H1 (cell line): Measurements from ENCODE around the gene CRNKL1. TPM values are rescaled to one million over a fixed set of nuclear protein-coding genes. Genes with fewer than 3 reads are reported as not detected.

Experiments used
- CTCF ChIA-PET: fragments of 300-600 bp; sonication (Branson Sonifier 250); formaldehyde crosslinking; loops from one replicate; lab custom pipeline; 2021; ENCODE audit not compliant: partially characterized antibody; lab: Charles Lee
- POLR2A ChIA-PET: fragments of 300-600 bp; sonication (Branson Sonifier 250); formaldehyde crosslinking; loops from one replicate; lab custom pipeline; 2021; ENCODE audit warnings: inconsistent platforms; ENCODE audit not compliant: partially characterized antibody; lab: Charles Lee
- DNase-seq, 2 experiments: peaks; one replicate each; pipeline versions ENCODE4 v3.0.0 to v3.0.0-alpha.2; 2010 to 2022; ENCODE audit warnings: low spot score in 2 of 2, low read depth in 1 of 2, mixed read lengths in 1 of 2
- FAIRE-seq: peaks from 2 replicates; lab custom pipeline; 2011; peaks lifted over from hg19 to GRCh38; lab: Jason Lieb, UNC
- H2AFZ ChIP-seq: 2 replicates; pipeline ENCODE4 v1.8.1; 2012; ENCODE audit warnings: low read length, inconsistent platforms
- H2AK5ac ChIP-seq: 2 replicates; pipeline ENCODE4 v1.6.1; 2013; ENCODE audit warnings: low read depth, low read length
- H2BK120ac ChIP-seq: replicated peaks from 2 replicates; pipeline ENCODE3; 2013; ENCODE audit warnings: low read depth, low read length, inconsistent platforms
- H2BK12ac ChIP-seq: 2 replicates; pipeline ENCODE4 v1.6.1; 2013; ENCODE audit warnings: low read depth, low read length
- H2BK15ac ChIP-seq: 2 replicates; pipeline ENCODE4 v1.6.1; 2013; ENCODE audit warnings: low read length
- H2BK20ac ChIP-seq: 2 replicates; pipeline ENCODE4 v1.6.1; 2013; ENCODE audit warnings: low read length
- H2BK5ac ChIP-seq: 2 replicates; pipeline ENCODE4 v1.6.1; 2013; ENCODE audit warnings: low read depth, low read length
- H3K14ac ChIP-seq: 2 replicates; pipeline ENCODE4 v1.6.1; 2013; ENCODE audit warnings: inconsistent platforms; ENCODE audit not compliant: insufficient read length
- H3K18ac ChIP-seq: 2 replicates; pipeline ENCODE4 v1.6.1; 2013; ENCODE audit warnings: low read length; ENCODE audit errors: extremely low read depth
- H3K23ac ChIP-seq: 2 replicates; pipeline ENCODE4 v1.6.1; 2013; ENCODE audit warnings: inconsistent platforms; ENCODE audit not compliant: insufficient read length
- H3K23me2 ChIP-seq: 2 replicates; pipeline ENCODE4 v1.6.1; 2013; ENCODE audit warnings: low read depth, low read length
- H3K27ac ChIP-seq: 2 replicates; pipeline ENCODE4 v1.6.1; 2011; ENCODE audit warnings: low read depth, low read length, inconsistent platforms
- H3K27me3 ChIP-seq, 4 experiments: replicated peaks in 1 of 4; 1 replicate in 1 of 4; 2 replicates in 3 of 4; pipeline versions ENCODE4 v1.6.1 to v1.8.1; 2011 to 2013; ENCODE audit warnings: low read length in 3 of 4, mild to moderate bottlenecking in 3 of 4, inconsistent platforms in 2 of 4, mixed read lengths in 2 of 4, moderate library complexity in 1 of 4; ENCODE audit not compliant: control insufficient read depth in 3 of 4, insufficient read depth in 3 of 4; ENCODE audit errors: extremely low read depth in 1 of 4
- H3K36me3 ChIP-seq, 4 experiments: 2 replicates each; pipeline versions ENCODE4 v1.6.1 to v1.8.1; 2011 to 2013; ENCODE audit warnings: mild to moderate bottlenecking in 4 of 4, low read length in 3 of 4, moderate library complexity in 2 of 4, control low read depth in 1 of 4, inconsistent platforms in 1 of 4; ENCODE audit not compliant: insufficient read depth in 4 of 4, control insufficient read depth in 2 of 4
- H3K4ac ChIP-seq: replicated peaks from 2 replicates; pipeline ENCODE3; 2013; ENCODE audit warnings: low read length, low read depth, mixed read lengths, inconsistent platforms; ENCODE audit not compliant: insufficient read length
- H3K4me1 ChIP-seq, 4 experiments: replicated peaks in 1 of 4; 1 replicate in 1 of 4; 2 replicates in 3 of 4; pipeline versions ENCODE4 v1.6.1 to v1.8.1; 2011 to 2013; ENCODE audit warnings: low read length in 3 of 4, inconsistent platforms in 2 of 4, mixed read lengths in 1 of 4; ENCODE audit not compliant: insufficient read depth in 4 of 4, control insufficient read depth in 3 of 4
- H3K4me2 ChIP-seq, 2 experiments: 2 replicates each; pipeline versions ENCODE4 v1.6.1 to v1.8.1; 2011 to 2013; ENCODE audit warnings: low read depth in 2 of 2, low read length in 2 of 2, control low read depth in 1 of 2, inconsistent platforms in 1 of 2, mild to moderate bottlenecking in 1 of 2; ENCODE audit not compliant: insufficient read depth in 1 of 2
- H3K4me3 ChIP-seq, 4 experiments: fragments of 200-600, 300-600 bp in 1 of 4; sonication (generic), shearing (Covaris generic), sonication (Bioruptor Twin) in 1 of 4; 2 replicates each; pipeline versions ENCODE4 v1.5.1 to v1.8.1; 2011 to 2016; ENCODE audit warnings: low read length in 4 of 4, low read depth in 3 of 4, control low read depth in 2 of 4, inconsistent platforms in 2 of 4, mild to moderate bottlenecking in 2 of 4, mixed read lengths in 1 of 4, moderate library complexity in 1 of 4; ENCODE audit not compliant: insufficient read depth in 2 of 4; ENCODE audit errors: extremely low read depth in 1 of 4
- H3K56ac ChIP-seq: replicated peaks from 2 replicates; pipeline ENCODE3; 2013; ENCODE audit warnings: low read depth, mild to moderate bottlenecking, mixed read lengths, low read length, inconsistent platforms; ENCODE audit not compliant: insufficient read length
- H3K79me1 ChIP-seq: 2 replicates; pipeline ENCODE4 v1.6.1; 2013; ENCODE audit warnings: low read depth, low read length, control low read depth
- H3K79me2 ChIP-seq, 2 experiments: 2 replicates each; pipeline versions ENCODE4 v1.6.1 to v1.8.1; 2012 to 2013; ENCODE audit warnings: low read length in 2 of 2, mild to moderate bottlenecking in 2 of 2, inconsistent platforms in 1 of 2; ENCODE audit not compliant: insufficient read depth in 2 of 2, control insufficient read depth in 1 of 2
- H3K9ac ChIP-seq, 4 experiments: replicated peaks in 1 of 4; 1 replicate in 1 of 4; 2 replicates in 3 of 4; pipeline versions ENCODE4 v1.6.1 to v1.8.1; 2011 to 2013; ENCODE audit warnings: low read depth in 3 of 4, low read length in 3 of 4, control low read depth in 2 of 4, mild to moderate bottlenecking in 2 of 4, moderate library complexity in 2 of 4, inconsistent platforms in 1 of 4; ENCODE audit errors: extremely low read depth in 1 of 4
- H3K9me3 ChIP-seq, 2 experiments: 2 replicates each; pipeline versions ENCODE4 v1.6.1 to v1.8.1; 2012 to 2013; ENCODE audit warnings: mild to moderate bottlenecking in 2 of 2, moderate library complexity in 2 of 2, control low read depth in 1 of 2, inconsistent platforms in 1 of 2, low read depth in 1 of 2, low read length in 1 of 2, mixed read lengths in 1 of 2; ENCODE audit not compliant: insufficient read depth in 2 of 2
- H4K20me1 ChIP-seq, 2 experiments: replicated peaks in 1 of 2; 2 replicates each; pipeline versions ENCODE3 to v1.8.1; 2011 to 2013; ENCODE audit warnings: inconsistent platforms in 2 of 2, low read length in 2 of 2, mild to moderate bottlenecking in 1 of 2; ENCODE audit not compliant: insufficient read depth in 2 of 2, control insufficient read depth in 1 of 2
- H4K5ac ChIP-seq: 2 replicates; pipeline ENCODE4 v1.6.1; 2013; ENCODE audit warnings: low read length, low read depth, mixed read lengths, inconsistent platforms; ENCODE audit not compliant: insufficient read length
- H4K8ac ChIP-seq: 2 replicates; pipeline ENCODE4 v1.8.0; 2013; ENCODE audit warnings: mild to moderate bottlenecking, moderate library complexity, low read length, inconsistent platforms; ENCODE audit not compliant: insufficient read depth; ENCODE audit errors: extremely low read depth
- H4K91ac ChIP-seq: replicated peaks from 2 replicates; pipeline ENCODE3; 2013; ENCODE audit warnings: low read length, mixed read lengths, inconsistent platforms; ENCODE audit not compliant: insufficient read length
- CBX5 ChIP-seq: fragments of 300-800, 300-1000 bp; sonication (generic); IDR thresholded peaks from 2 replicates; pipeline ENCODE4 v1.7.1; 2016; ENCODE audit warnings: antibody characterized with exemption, low read length, low read depth
- RAD21 ChIP-seq, 2 experiments: IDR thresholded peaks in 1 of 2; conservative IDR thresholded peaks in 1 of 2; 2 replicates each; pipeline ENCODE4 v1.6.1; 2011; ENCODE audit warnings: low read depth in 2 of 2, low read length in 2 of 2, improper control_type of control experiment in 1 of 2, inconsistent platforms in 1 of 2, mild to moderate bottlenecking in 1 of 2, moderate library complexity in 1 of 2
- WGBS, 2 experiments: shearing (Covaris generic) in 1 of 2; methylation state at CpG; one replicate each; pipeline versions ENCODE4 v1.1.6 to v1.1.7; 2013 to 2015; ENCODE audit warnings: low lambda C conversion rate in 2 of 2, mixed read lengths in 2 of 2, inconsistent platforms in 1 of 2, low coverage in 1 of 2, missing lambda C conversion rate in 1 of 2; ENCODE audit not compliant: insufficient replicate concordance in 2 of 2, insufficient coverage in 1 of 2, insufficient read length in 1 of 2; ENCODE audit errors: extremely low coverage in 1 of 2, missing lambda C conversion rate in 1 of 2; 5-methylcytosine and 5-hydroxymethylcytosine counted together
- polyA plus RNA-seq, 7 experiments: library from polyadenylated mRNA; depleted of rRNA in 3 of 7; stranded (reverse) in 5 of 7; unstranded in 2 of 7; fragments of >200 nt in 5 of 7; fragments of 200-250 nt in 2 of 7; gene quantifications; 1 replicate in 5 of 7; 2 replicates in 1 of 7; 4 replicates in 1 of 7; pipeline versions ENCODE4 v1.2.1 to v1.2.3, GENCODE V29; 2011 to 2013; ENCODE audit warnings: missing spikeins in 2 of 7, mixed read lengths in 2 of 7
- total RNA-seq: library from RNA; stranded (reverse); fragmentation: NEBNext Ultra II Directional; extraction: Animal tissue kit (Norgen Biotek cat#: 25700); gene quantifications from 2 replicates; pipeline ENCODE4 v1.2.1, GENCODE V29; 2021
- TF ChIP-seq, protein P1 (sequence below), 3 experiments: IDR thresholded peaks; 1 replicate in 2 of 3; 2 replicates in 1 of 3; pipeline versions ENCODE4 v1.5.1 to v1.6.1; 2011; ENCODE audit warnings: low read length in 3 of 3, mild to moderate bottlenecking in 3 of 3, inconsistent platforms in 2 of 3, low read depth in 1 of 3, moderate library complexity in 1 of 3; ENCODE audit not compliant: insufficient read depth in 1 of 3; ENCODE audit errors: control extremely low read depth in 1 of 3

The CRNKL1 gene
- total and polyA plus RNA-seq, 2 of the 8 experiments (the other 6 are each of a cell fraction or from before 2014, with no cell fraction given), result 4.0 to 26.5 TPM

DNA sequence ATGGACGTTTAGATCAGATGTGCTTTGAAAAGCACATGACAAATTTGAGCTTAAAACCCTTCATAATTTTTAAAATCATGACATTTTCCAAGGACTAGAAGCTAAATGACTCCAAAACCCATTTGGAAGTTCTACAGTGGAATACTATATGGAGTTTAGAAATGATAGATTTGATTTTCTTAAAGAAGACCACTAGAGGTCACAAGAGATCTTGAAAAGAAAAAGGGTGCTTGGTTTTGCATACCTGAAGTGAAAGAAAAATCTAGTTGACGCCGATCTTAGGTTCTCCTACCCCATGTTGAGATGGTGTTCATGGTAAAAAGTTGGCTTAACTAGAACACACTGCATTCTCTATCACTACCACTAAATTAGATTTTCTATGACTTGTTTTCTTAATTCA lies 31.5 kb upstream of the CRNKL1 start:
- Histone ChIP-seq H3K4me1 (peaks cover 0 to 6% (median 5%) of the 10 kb centered on the region in 4 experiments; a peak in 3 of 7 replicates), H3K27ac (no peak overlapping the region), H2BK20ac (no peak overlapping the region), H3K23ac (no peak overlapping the region), H2BK15ac (no peak overlapping the region), H3K4me2 (no peak overlapping the region), H3K79me2 (no peaks in the 10 kb centered on the region), H3K56ac (no peak overlapping the region), H3K18ac (no peak overlapping the region), H3K9ac (no peak overlapping the region), H3K4ac (no peak overlapping the region), H3K4me3 (no peak overlapping the region), H4K20me1 (no peaks in the 10 kb centered on the region), H3K23me2 (no peaks in the 10 kb centered on the region), H2BK12ac (no peak overlapping the region), H3K14ac (no peak overlapping the region), H2BK5ac (no peak overlapping the region), H4K8ac (no peak overlapping the region), H4K91ac (no peak overlapping the region), H4K5ac (no peak overlapping the region), H2AK5ac (no peak overlapping the region), H3K27me3 (no peaks in the 10 kb centered on the region), H3K79me1 (no peaks in the 10 kb centered on the region), H2AFZ (no peak overlapping the region), H2BK120ac (no peak overlapping the region), H3K9me3 (no peaks in the 10 kb centered on the region), H3K36me3 (no peaks in the 10 kb centered on the region)
- ChIA-PET CTCF (interaction anchor here (0.6 to 3.5 kb wide), 22 partner anchors 8 to 511 kb away, joined by 3 to 17 read pairs (median 4); no protein-coding TSS in a partner anchor), POLR2A (no interaction called here)
- WGBS, 2 experiments, result 18% methylated on average over 3 of the region's 3 CpGs; no CpG with 5 or more reads in 1 of the 2 experiments
- TF ChIP-seq CBX5 (no peak), RAD21 (IDR thresholded peaks at IDR 0.05 in 1 of 2, conservative IDR thresholded peaks at IDR 0.05 in 1 of 2; ENCODE audit: low read depth in 2 of 2, low read length in 2 of 2) (peak; percentile 73 to 77)
- TF ChIP-seq, protein P1, sequence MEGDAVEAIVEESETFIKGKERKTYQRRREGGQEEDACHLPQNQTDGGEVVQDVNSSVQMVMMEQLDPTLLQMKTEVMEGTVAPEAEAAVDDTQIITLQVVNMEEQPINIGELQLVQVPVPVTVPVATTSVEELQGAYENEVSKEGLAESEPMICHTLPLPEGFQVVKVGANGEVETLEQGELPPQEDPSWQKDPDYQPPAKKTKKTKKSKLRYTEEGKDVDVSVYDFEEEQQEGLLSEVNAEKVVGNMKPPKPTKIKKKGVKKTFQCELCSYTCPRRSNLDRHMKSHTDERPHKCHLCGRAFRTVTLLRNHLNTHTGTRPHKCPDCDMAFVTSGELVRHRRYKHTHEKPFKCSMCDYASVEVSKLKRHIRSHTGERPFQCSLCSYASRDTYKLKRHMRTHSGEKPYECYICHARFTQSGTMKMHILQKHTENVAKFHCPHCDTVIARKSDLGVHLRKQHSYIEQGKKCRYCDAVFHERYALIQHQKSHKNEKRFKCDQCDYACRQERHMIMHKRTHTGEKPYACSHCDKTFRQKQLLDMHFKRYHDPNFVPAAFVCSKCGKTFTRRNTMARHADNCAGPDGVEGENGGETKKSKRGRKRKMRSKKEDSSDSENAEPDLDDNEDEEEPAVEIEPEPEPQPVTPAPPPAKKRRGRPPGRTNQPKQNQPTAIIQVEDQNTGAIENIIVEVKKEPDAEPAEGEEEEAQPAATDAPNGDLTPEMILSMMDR (IDR thresholded peaks at IDR 0.05; ENCODE audit: control extremely low read depth in 1 of 3, insufficient read depth in 1 of 3, low read depth in 1 of 3, low read length in 3 of 3), result peak in 2 of 3 experiments; percentile 24 to 41; a peak in 2 of 4 replicates
- FAIRE-seq (peak; percentile 77), DNase-seq (no peak)
